Lower lobe of right lung (tissue), 2 donors: ENCODE results near the gene KAT6B. TPM values are rescaled to one million over a fixed set of nuclear protein-coding genes. Genes with fewer than 3 reads are reported as not detected.
A peak's percentile ranks its signal among the peaks of the same experiment; 100 is the strongest.

Experiments
- ATAC-seq, 2 donors: fragments of 200-7000 bp; cut with Tn5 transposase; one replicate each; pipeline ENCODE4 v1.9.1; 2020 to 2022; ENCODE audit warnings: mild to moderate bottlenecking in 2 of 2, moderate library complexity in 2 of 2
- DNase-seq: peaks from one replicate; pipeline ENCODE4 v3.0.0-alpha.2; 2020
- H3K27ac ChIP-seq: fragments of 200-600 bp; one replicate; pipeline ENCODE4 v1.8.0; 2022
- H3K27me3 ChIP-seq: fragments of 200-600 bp; one replicate; pipeline ENCODE4 v1.8.0; 2022; ENCODE audit warnings: low read depth
- H3K36me3 ChIP-seq: fragments of 200-600 bp; one replicate; pipeline ENCODE4 v1.8.0; 2022; ENCODE audit warnings: mild to moderate bottlenecking
- H3K4me1 ChIP-seq: fragments of 200-600 bp; one replicate; pipeline ENCODE4 v1.8.0; 2022
- H3K4me3 ChIP-seq: fragments of 200-600 bp; one replicate; pipeline ENCODE4 v1.8.0; 2022; ENCODE audit warnings: mild to moderate bottlenecking
- H3K9me3 ChIP-seq: fragments of 200-600 bp; one replicate; pipeline ENCODE4 v1.8.0; 2022
- intact Hi-C: fragments of 100-400 bp; cut with DNase I; formaldehyde crosslinking; loops from one replicate; pipeline ENCODE4 v1.11.0; 2022
- total RNA-seq: library from RNA; stranded (reverse); fragmentation: NEBNext Ultra II Directional; extraction: Animal tissue kit (Norgen Biotek cat#: 25700); gene quantifications from one replicate; pipeline ENCODE4 v1.2.1, GENCODE V29; 2021
- TF ChIP-seq, protein P1 (sequence below): fragments of 200-600 bp; IDR thresholded peaks from one replicate; pipeline ENCODE4 v1.8.0; 2022; ENCODE audit warnings: antibody characterized with exemption, mild to moderate bottlenecking
- donor health status: DM: no; HTN: yes; CAD: no; lungs with severe emphysema.

KAT6B gene
- total RNA-seq, 1 donor from 2014 or later: 46.3 TPM

DNA sequence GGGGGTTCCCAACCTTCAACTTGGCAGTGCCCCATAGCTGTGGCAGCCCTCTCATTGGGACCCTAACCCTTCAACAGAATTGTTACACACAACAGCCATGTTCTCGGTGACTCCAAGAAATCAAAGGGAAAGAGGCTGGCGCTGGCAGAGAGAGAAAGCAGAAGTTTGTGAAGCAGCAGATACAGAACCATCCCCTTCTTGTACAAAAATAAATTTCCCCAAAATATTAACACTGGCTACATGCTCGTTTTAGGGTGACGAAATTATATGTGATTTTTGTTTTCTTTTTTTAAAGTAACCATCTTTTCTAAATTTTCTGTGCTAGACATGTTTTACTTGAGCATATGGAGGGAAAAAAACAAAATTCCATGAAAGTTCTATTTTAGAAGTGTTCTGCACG lies 239.9 kb downstream of the KAT6B start:
- ATAC-seq (no peak), DNase-seq (no peak)
- Histone ChIP-seq H3K4me1 (no peaks in the 10 kb centered on the region), H3K9me3 (no peaks in the 10 kb centered on the region), H3K4me3 (no peak overlapping the region), H3K36me3 (no peaks in the 10 kb centered on the region), H3K27ac (no peak overlapping the region), H3K27me3 (no peaks in the 10 kb centered on the region)
- TF ChIP-seq, protein P1, sequence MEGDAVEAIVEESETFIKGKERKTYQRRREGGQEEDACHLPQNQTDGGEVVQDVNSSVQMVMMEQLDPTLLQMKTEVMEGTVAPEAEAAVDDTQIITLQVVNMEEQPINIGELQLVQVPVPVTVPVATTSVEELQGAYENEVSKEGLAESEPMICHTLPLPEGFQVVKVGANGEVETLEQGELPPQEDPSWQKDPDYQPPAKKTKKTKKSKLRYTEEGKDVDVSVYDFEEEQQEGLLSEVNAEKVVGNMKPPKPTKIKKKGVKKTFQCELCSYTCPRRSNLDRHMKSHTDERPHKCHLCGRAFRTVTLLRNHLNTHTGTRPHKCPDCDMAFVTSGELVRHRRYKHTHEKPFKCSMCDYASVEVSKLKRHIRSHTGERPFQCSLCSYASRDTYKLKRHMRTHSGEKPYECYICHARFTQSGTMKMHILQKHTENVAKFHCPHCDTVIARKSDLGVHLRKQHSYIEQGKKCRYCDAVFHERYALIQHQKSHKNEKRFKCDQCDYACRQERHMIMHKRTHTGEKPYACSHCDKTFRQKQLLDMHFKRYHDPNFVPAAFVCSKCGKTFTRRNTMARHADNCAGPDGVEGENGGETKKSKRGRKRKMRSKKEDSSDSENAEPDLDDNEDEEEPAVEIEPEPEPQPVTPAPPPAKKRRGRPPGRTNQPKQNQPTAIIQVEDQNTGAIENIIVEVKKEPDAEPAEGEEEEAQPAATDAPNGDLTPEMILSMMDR: no peak
- intact Hi-C loops: no loop called here

DNA sequence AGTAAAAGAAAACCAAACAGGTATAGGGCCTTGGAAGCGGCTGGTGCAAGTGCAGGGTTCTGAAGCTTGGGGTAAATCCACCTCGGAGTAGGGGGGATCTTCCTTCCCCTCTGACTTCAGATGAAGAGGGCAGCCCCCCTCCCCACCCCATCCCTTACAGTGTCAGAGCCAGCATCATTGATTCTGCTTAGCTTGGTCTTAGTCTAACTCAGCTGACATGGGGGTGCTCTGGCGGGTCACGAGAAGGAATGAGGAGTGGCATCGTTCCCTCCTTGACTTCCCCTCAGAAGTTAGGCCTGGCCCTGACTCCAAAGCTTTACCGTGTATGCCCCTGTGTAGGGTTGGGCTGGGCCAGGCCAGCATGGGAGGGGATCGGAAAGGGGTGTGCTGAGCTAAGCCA lies 240.9 kb downstream of the KAT6B start:
- DNase-seq (no peak), ATAC-seq (no peak)
- H3K4me3 ChIP-seq: no peak overlapping the region
- intact Hi-C loops: no loop called here
- TF ChIP-seq, protein P1: no peak
- H3K9me3 ChIP-seq: no peaks in the 10 kb centered on the region
- no peaks in the 10 kb centered on the region for H3K27me3 ChIP-seq
- H3K4me1 ChIP-seq: no peaks in the 10 kb centered on the region
- no peak overlapping the region for H3K27ac ChIP-seq
- no peaks in the 10 kb centered on the region for H3K36me3 ChIP-seq

DNA sequence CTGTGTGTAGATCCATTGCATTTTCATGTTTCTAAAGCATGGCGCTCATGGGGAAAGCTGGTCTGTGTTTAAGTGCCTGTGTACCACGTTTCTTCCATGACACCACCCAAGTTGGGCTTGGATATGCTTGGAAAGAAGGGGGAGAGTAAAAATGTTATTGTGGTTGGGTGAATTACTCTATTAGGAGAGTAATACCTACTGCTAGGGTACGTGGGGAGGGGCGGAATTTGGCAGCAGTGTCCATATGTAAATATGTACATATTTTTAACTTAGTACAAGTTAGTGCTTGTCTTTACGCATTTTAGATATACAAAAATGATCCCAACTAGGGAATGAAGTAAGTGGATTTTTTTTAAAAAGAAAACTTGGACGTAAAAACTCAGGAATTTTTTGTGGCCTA lies 242.1 kb downstream of the KAT6B start:
- DNase-seq (no peak), ATAC-seq (no peak)
- TF ChIP-seq, protein P1: no peak
- no peaks in the 10 kb centered on the region for H3K9me3 ChIP-seq
- no peak overlapping the region for H3K4me3 ChIP-seq
- no peaks in the 10 kb centered on the region for H3K4me1 ChIP-seq
- no peak overlapping the region for H3K27ac ChIP-seq
- intact Hi-C loops: no loop called here
- no peaks in the 10 kb centered on the region for H3K27me3 ChIP-seq
- H3K36me3 ChIP-seq: no peaks in the 10 kb centered on the region

DNA sequence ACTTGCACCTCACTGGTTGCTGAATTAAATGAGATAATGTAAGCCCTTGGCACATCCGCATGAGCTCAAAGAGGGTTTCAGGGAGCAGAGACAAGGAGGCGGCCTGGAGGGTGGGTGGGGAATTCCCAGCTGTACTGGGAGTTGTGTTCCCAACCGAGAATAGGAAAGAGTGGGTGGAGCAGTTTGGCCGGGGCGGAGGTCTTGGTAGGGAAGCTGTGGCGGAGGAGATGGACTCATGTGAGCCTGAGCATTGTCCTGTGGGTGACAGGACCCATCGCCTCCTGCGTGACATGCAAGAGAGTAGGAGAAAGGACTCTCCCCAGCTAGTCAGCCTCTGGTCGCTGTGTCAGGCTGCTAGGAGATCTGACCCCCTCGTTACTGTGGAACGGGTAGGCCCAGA lies 244.1 kb downstream of the KAT6B start:
- intact Hi-C loops: no loop called here
- Histone ChIP-seq H3K36me3 (no peaks in the 10 kb centered on the region), H3K27ac (no peak overlapping the region), H3K4me1 (no peaks in the 10 kb centered on the region), H3K9me3 (no peaks in the 10 kb centered on the region), H3K27me3 (no peaks in the 10 kb centered on the region), H3K4me3 (no peak overlapping the region)
- DNase-seq: no peak
- TF ChIP-seq, protein P1: no peak
- peak in 1 of 2 donors; percentile 36 for ATAC-seq

DNA sequence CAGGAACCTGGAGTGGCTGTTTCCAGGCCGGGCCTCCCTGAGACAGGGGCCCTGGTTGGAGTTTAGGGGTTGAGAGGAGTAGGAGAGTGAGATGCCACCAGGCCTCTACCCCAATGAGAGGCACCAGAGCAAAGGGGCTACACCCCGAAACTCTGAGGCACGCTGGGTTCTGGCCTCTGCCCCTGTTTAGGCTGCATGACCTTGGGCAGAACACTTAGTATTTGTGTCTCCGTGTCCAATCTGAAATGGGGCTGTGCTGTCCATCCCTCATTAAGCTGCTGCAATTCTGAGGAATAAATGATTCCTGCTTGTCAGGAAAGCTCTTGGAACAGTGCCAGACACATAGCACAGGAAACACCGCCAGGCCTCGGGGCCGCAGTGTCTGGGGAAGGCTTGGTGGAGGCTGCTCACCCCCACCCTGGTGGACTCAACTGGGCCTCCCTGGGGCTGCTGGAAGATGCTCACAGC lies 244.6 kb downstream of the KAT6B start:
- intact Hi-C loops: no loop called here
- ATAC-seq: peak in 1 of 2 donors; percentile 15
- DNase-seq: no peak
- Histone ChIP-seq H3K9me3 (no peaks in the 10 kb centered on the region), H3K4me1 (no peaks in the 10 kb centered on the region), H3K36me3 (no peaks in the 10 kb centered on the region), H3K27ac (no peak overlapping the region), H3K27me3 (no peaks in the 10 kb centered on the region), H3K4me3 (no peak overlapping the region)
- TF ChIP-seq, protein P1: no peak

DNA sequence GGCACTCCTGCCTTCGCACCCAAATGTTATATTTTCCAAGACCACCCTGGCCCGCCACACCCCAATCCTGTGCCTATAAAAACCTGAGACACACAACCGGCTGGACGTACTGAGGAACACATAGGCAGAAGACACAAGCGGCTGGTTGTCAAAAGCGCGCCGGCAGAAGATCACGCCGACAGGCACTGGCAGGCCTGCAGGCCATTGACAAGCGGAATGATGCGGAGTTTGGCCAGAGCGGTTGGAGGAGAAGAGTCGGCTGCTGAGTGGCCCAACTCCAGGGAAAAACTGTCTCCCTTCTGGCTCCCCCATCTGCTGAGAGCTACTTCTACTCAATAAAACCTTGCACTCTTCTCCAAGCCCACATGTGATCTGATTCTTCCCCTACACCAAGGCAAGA lies 245.4 kb downstream of the KAT6B start:
- DNase-seq (no peak), ATAC-seq (no peak)
- Histone ChIP-seq H3K27ac (no peak overlapping the region), H3K4me3 (no peak overlapping the region), H3K4me1 (no peaks in the 10 kb centered on the region), H3K36me3 (no peaks in the 10 kb centered on the region), H3K9me3 (no peaks in the 10 kb centered on the region), H3K27me3 (no peaks in the 10 kb centered on the region)
- TF ChIP-seq, protein P1: no peak
- intact Hi-C loops: no loop called here
